A549 (cell line): Measurements from ENCODE around the gene C1orf94. TPM values are rescaled to one million over a fixed set of nuclear protein-coding genes. Genes with fewer than 3 reads are reported as not detected.

Source experiments
- ATAC-seq, 2 experiments: fragments of 200-7000 bp in 1 of 2; fragments of >200 bp in 1 of 2; cut with Nextera tagmentation in 1 of 2; cut with Tn5 transposase in 1 of 2; 3 replicates each; pipeline versions ENCODE4 v1.8.0 to v1.9.1; 2018 to 2020; ENCODE audit warnings: mild to moderate bottlenecking in 1 of 2, moderate library complexity in 1 of 2
- CTCF ChIA-PET: fragments of 300-600 bp; sonication (Branson Sonifier 250); formaldehyde crosslinking; extraction: SDS; loops from one replicate; lab custom pipeline; 2021; ENCODE audit warnings: antibody characterized with exemption, inconsistent platforms; lab: Yijun Ruan, JAX
- POLR2A ChIA-PET: fragments of 350-600 bp; formaldehyde crosslinking; extraction: SDS; loops from one replicate; lab custom pipeline; 2021; ENCODE audit warnings: antibody characterized with exemption, inconsistent platforms; lab: Yijun Ruan, JAX
- DNase-seq, 2 experiments: peaks; one replicate each; pipeline versions ENCODE4 v3.0.0 to v3.0.0-alpha.2; 2011 to 2016; ENCODE audit warnings: low read depth in 1 of 2, low spot score in 1 of 2
- FAIRE-seq: peaks from 2 replicates; lab custom pipeline; 2011; peaks lifted over from hg19 to GRCh38; lab: Jason Lieb, UNC
- H3K27ac ChIP-seq, 2 experiments: fragments of >200 bp; sonication (Bioruptor Twin); formaldehyde crosslinking; 3 replicates each; pipeline ENCODE4 v1.5.1; 2016 to 2017
- H3K4me1 ChIP-seq: fragments of >200 bp; sonication (Bioruptor Twin); formaldehyde crosslinking; 3 replicates; pipeline ENCODE4 v1.6.1; 2016
- H3K4me2 ChIP-seq: fragments of >200 bp; sonication (Bioruptor Twin); formaldehyde crosslinking; 3 replicates; pipeline ENCODE4 v1.6.1; 2016
- H3K4me3 ChIP-seq: fragments of >200 bp; sonication (Bioruptor Twin); formaldehyde crosslinking; 3 replicates; pipeline ENCODE4 v1.5.1; 2016
- H3K9me3 ChIP-seq: fragments of >200 bp; sonication (Bioruptor Twin); formaldehyde crosslinking; 3 replicates; pipeline ENCODE4 v1.6.1; 2016
- BHLHE40 ChIP-seq: IDR thresholded peaks from 2 replicates; pipeline ENCODE4 v1.6.1; 2012; ENCODE audit warnings: low read depth, low read length, inconsistent platforms
- CEBPB ChIP-seq, 2 experiments: fragments of >200 bp in 1 of 2; sonication (Bioruptor Twin) in 1 of 2; formaldehyde crosslinking in 1 of 2; IDR thresholded peaks; 2 replicates each; pipeline ENCODE4 v1.6.1; 2012 to 2016
- EHF ChIP-seq: fragments of 250-450 bp; sonication (Bioruptor Pico); IDR thresholded peaks from 2 replicates; pipeline ENCODE4 v1.5.0; 2020; ENCODE audit warnings: mild to moderate bottlenecking
- EHMT2 ChIP-seq: fragments of 200-600 bp; sonication (generic); IDR thresholded peaks from 2 replicates; pipeline ENCODE4 v1.6.1; 2016; ENCODE audit warnings: antibody characterized with exemption, low read depth, mild to moderate bottlenecking, moderate library complexity
- FOSL2 ChIP-seq, 2 experiments: fragments of 450-650 bp in 1 of 2; fragments of >200 bp in 1 of 2; sonication (Bioruptor Twin) in 1 of 2; formaldehyde crosslinking; IDR thresholded peaks; 2 replicates each; pipeline versions ENCODE4 v1.5.0 to v1.6.1; 2016 to 2020; ENCODE audit warnings: mild to moderate bottlenecking in 1 of 2, moderate library complexity in 1 of 2
- FOXS1 ChIP-seq: fragments of 250-450 bp; sonication (Bioruptor Pico); IDR thresholded peaks from 2 replicates; pipeline ENCODE4 v1.5.0; 2020; ENCODE audit warnings: mild to moderate bottlenecking, moderate library complexity
- HEYL ChIP-seq: fragments of 250-450 bp; sonication (Bioruptor Pico); IDR thresholded peaks from 2 replicates; pipeline ENCODE4 v1.8.0; 2021; ENCODE audit warnings: mild to moderate bottlenecking, moderate library complexity
- HOXA7 ChIP-seq: fragments of 250-450 bp; sonication (Bioruptor Pico); IDR thresholded peaks from 2 replicates; pipeline ENCODE4 v1.5.0; 2020; ENCODE audit warnings: mild to moderate bottlenecking, moderate library complexity
- JUN ChIP-seq, 2 experiments: fragments of >200 bp; sonication (Bioruptor Twin); formaldehyde crosslinking; IDR thresholded peaks; 2 replicates in 1 of 2; 3 replicates in 1 of 2; pipeline ENCODE4 v1.6.1; 2016 to 2017
- JUNB ChIP-seq: fragments of >200 bp; sonication (Bioruptor Twin); formaldehyde crosslinking; IDR thresholded peaks from 2 replicates; pipeline ENCODE4 v1.6.1; 2016
- KDM5A ChIP-seq: fragments of 200-600 bp; sonication (generic); IDR thresholded peaks from 2 replicates; pipeline ENCODE4 v1.6.1; 2016; ENCODE audit warnings: antibody characterized with exemption, mild to moderate bottlenecking
- NR3C1 ChIP-seq: fragments of >200 bp; sonication (Bioruptor Twin); formaldehyde crosslinking; IDR thresholded peaks from 3 replicates; pipeline ENCODE4 v1.6.1; 2017
- PHF8 ChIP-seq: fragments of 200-600 bp; sonication (generic); IDR thresholded peaks from 2 replicates; pipeline ENCODE4 v1.6.1; 2016; ENCODE audit warnings: low read depth, mild to moderate bottlenecking, antibody characterized with exemption, moderate library complexity, borderline replicate concordance
- POLR2AphosphoS2 ChIP-seq: conservative IDR thresholded peaks from 2 replicates; pipeline ENCODE4 v1.6.1; 2012; ENCODE audit warnings: low read length, improper control_type of control experiment, inconsistent platforms
- RAD21 ChIP-seq, 2 experiments: fragments of >200 bp in 1 of 2; sonication (Bioruptor Twin) in 1 of 2; formaldehyde crosslinking in 1 of 2; IDR thresholded peaks in 1 of 2; conservative IDR thresholded peaks in 1 of 2; 2 replicates in 1 of 2; 3 replicates in 1 of 2; pipeline ENCODE4 v1.6.1; 2012 to 2018; ENCODE audit warnings: inconsistent platforms in 1 of 2
- RARB ChIP-seq: fragments of 250-450 bp; sonication (Bioruptor Pico); IDR thresholded peaks from 2 replicates; pipeline ENCODE4 v1.8.0; 2021; ENCODE audit warnings: mild to moderate bottlenecking, moderate library complexity
- RCOR1 ChIP-seq: fragments of 150-350 bp; IDR thresholded peaks from 2 replicates; pipeline ENCODE4 v1.6.1; 2014; ENCODE audit warnings: antibody characterized with exemption, low read length, low read depth
- RNF2 ChIP-seq: fragments of 200-600 bp; sonication (generic); IDR thresholded peaks from 2 replicates; pipeline ENCODE4 v1.6.1; 2016; ENCODE audit warnings: low read depth, mild to moderate bottlenecking, antibody characterized with exemption, moderate library complexity, borderline replicate concordance
- SREBF2 ChIP-seq: fragments of 450-650 bp; IDR thresholded peaks from 2 replicates; pipeline ENCODE4 v1.6.1; 2014; ENCODE audit warnings: mild to moderate bottlenecking, moderate library complexity
- TFCP2L1 ChIP-seq: fragments of 250-450 bp; sonication (Bioruptor Pico); IDR thresholded peaks from 2 replicates; pipeline ENCODE4 v1.5.0; 2021; ENCODE audit warnings: mild to moderate bottlenecking
- ZFP36 ChIP-seq: fragments of 450-650 bp; IDR thresholded peaks from 2 replicates; pipeline ENCODE4 v1.6.1; 2014; ENCODE audit warnings: borderline replicate concordance; ENCODE audit not compliant: partially characterized antibody
- WGBS: methylation state at CpG from one replicate; pipeline ENCODE4 v1.1.6; 2017; ENCODE audit errors: missing lambda C conversion rate; 5-methylcytosine and 5-hydroxymethylcytosine counted together
- polyA plus RNA-seq, 4 experiments: library from polyadenylated mRNA; depleted of rRNA in 3 of 4; stranded (reverse); fragments of >200 nt; fragmentation: RNase III in 1 of 4; extraction: RNeasy Plus Mini Kit Qiagen cat#74134 plus additional on column Dnase treatment in 1 of 4; gene quantifications; 2 replicates in 3 of 4; 3 replicates in 1 of 4; pipeline ENCODE4 v1.2.3, GENCODE V29; 2011 to 2017
- TF ChIP-seq, protein P1 (sequence below): fragments of 250-450 bp; sonication (Bioruptor Pico); IDR thresholded peaks from 2 replicates; pipeline ENCODE4 v1.5.0; 2021; ENCODE audit warnings: mild to moderate bottlenecking, moderate library complexity, borderline replicate concordance
- TF ChIP-seq, protein P2 (sequence below): IDR thresholded peaks from 2 replicates; pipeline ENCODE4 v1.6.1; 2012
- TF ChIP-seq, protein P3 (sequence below): IDR thresholded peaks from 2 replicates; pipeline ENCODE4 v1.6.1; 2012; ENCODE audit warnings: low read depth, borderline replicate concordance
- TF ChIP-seq, protein P4 (sequence below): fragments of >200 bp; sonication (Bioruptor Twin); formaldehyde crosslinking; IDR thresholded peaks from 2 replicates; pipeline ENCODE4 v1.6.1; 2016
- TF ChIP-seq, protein P5 (sequence below): fragments of 200-600 bp; sonication (generic); IDR thresholded peaks from 2 replicates; pipeline ENCODE4 v1.6.1; 2016; ENCODE audit warnings: antibody characterized with exemption, mild to moderate bottlenecking, moderate library complexity
- TF ChIP-seq, protein P6 (sequence below): fragments of >200 bp; sonication (Bioruptor Twin); formaldehyde crosslinking; IDR thresholded peaks from 3 replicates; pipeline ENCODE4 v1.6.1; 2016

Gene C1orf94
- polyA plus RNA-seq, 2 of the 4 experiments (the other 2 are of a cell fraction): not detected

DNA sequence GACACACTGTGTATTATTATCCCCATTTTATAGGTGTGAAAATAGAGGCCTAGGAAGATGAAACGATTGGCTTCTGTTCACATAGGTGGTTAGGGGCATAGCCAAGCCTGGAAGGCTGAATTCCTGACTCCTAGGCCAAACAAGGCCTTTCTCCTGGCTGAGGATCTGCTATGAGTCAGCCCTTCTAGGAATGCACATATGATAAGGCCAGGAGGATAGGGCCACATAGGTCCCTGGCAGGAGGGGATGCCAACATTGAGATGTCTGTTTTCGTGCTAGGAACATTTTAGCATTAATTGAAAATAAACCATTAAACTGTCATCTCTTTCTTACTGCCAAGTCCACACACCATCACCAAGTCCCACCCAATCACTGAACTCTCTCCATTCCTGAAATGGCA is 20.8 kb upstream of the C1orf94 start:
- no peaks in the 10 kb centered on the region for H3K9me3 ChIP-seq
- ATAC-seq (no peak), FAIRE-seq (no peak), DNase-seq (no peak)
- no peaks in the 10 kb centered on the region for H3K4me1 ChIP-seq
- ChIA-PET CTCF (no interaction called here), POLR2A (no interaction called here)
- TF ChIP-seq JUNB (no peak), EHF (CRISPR knock-in tag) (no peak), POLR2AphosphoS2 (no peak), CEBPB (IDR thresholded peaks at IDR 0.05) (no peak), TFCP2L1 (CRISPR knock-in tag) (no peak), KDM5A (no peak), FOSL2 (IDR thresholded peaks at IDR 0.05) (no peak), FOSL2 (CRISPR knock-in tag; IDR thresholded peaks at IDR 0.05) (no peak), FOXS1 (CRISPR knock-in tag) (no peak), ZFP36 (no peak), EHMT2 (no peak), HOXA7 (CRISPR knock-in tag) (no peak), BHLHE40 (no peak), PHF8 (no peak), SREBF2 (no peak), JUN (IDR thresholded peaks at IDR 0.05) (no peak)
- TF ChIP-seq, protein P1, sequence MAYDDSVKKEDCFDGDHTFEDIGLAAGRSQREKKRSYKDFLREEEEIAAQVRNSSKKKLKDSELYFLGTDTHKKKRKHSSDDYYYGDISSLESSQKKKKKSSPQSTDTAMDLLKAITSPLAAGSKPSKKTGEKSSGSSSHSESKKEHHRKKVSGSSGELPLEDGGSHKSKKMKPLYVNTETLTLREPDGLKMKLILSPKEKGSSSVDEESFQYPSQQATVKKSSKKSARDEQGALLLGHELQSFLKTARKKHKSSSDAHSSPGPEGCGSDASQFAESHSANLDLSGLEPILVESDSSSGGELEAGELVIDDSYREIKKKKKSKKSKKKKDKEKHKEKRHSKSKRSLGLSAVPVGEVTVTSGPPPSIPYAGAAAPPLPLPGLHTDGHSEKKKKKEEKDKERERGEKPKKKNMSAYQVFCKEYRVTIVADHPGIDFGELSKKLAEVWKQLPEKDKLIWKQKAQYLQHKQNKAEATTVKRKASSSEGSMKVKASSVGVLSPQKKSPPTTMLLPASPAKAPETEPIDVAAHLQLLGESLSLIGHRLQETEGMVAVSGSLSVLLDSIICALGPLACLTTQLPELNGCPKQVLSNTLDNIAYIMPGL: no peak
- TF ChIP-seq, protein P2, sequence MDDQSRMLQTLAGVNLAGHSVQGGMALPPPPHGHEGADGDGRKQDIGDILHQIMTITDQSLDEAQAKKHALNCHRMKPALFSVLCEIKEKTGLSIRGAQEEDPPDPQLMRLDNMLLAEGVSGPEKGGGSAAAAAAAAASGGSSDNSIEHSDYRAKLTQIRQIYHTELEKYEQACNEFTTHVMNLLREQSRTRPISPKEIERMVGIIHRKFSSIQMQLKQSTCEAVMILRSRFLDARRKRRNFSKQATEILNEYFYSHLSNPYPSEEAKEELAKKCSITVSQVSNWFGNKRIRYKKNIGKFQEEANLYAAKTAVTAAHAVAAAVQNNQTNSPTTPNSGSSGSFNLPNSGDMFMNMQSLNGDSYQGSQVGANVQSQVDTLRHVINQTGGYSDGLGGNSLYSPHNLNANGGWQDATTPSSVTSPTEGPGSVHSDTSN: no peak
- TF ChIP-seq, protein P3, sequence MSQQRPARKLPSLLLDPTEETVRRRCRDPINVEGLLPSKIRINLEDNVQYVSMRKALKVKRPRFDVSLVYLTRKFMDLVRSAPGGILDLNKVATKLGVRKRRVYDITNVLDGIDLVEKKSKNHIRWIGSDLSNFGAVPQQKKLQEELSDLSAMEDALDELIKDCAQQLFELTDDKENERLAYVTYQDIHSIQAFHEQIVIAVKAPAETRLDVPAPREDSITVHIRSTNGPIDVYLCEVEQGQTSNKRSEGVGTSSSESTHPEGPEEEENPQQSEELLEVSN: no peak
- WGBS: 0% methylated on average over 2 of the region's 2 CpGs
- no peak overlapping the region for H3K4me3 ChIP-seq
- no peak overlapping the region for H3K27ac ChIP-seq
- H3K4me2 ChIP-seq: no peak overlapping the region

DNA sequence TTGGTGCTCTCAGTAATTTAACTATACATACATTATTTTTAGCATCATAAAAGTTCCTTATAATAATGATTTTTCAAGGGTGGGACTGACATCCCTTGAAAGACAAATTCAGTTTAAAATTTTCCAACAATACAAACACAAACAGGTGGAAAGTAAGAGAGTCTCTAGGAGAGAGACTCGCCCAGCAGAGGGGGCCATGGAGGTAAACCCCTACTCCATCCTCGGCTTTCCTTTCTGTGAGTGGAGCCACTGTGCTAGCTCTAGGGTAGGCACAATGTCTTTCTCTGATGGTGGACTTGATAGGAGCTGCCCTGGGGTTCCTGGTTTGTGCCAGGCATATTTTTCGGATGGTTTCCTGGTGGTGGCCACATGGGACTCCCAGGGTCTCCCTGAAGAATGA is 20.0 kb upstream of the C1orf94 start:
- no peak overlapping the region for H3K4me2 ChIP-seq
- DNase-seq (no peak), ATAC-seq (no peak), FAIRE-seq (no peak)
- ChIA-PET POLR2A (no interaction called here), CTCF (no interaction called here)
- TF ChIP-seq POLR2AphosphoS2 (no peak), HEYL (CRISPR knock-in tag) (no peak), NR3C1 (no peak), RAD21 (conservative IDR thresholded peaks at IDR 0.05 in 1 of 2, IDR thresholded peaks at IDR 0.05 in 1 of 2) (no peak), RNF2 (no peak), JUNB (no peak), RCOR1 (no peak), RARB (CRISPR knock-in tag) (no peak)
- TF ChIP-seq, protein P4, sequence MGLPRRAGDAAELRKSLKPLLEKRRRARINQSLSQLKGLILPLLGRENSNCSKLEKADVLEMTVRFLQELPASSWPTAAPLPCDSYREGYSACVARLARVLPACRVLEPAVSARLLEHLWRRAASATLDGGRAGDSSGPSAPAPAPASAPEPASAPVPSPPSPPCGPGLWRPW: no peak
- TF ChIP-seq, protein P5, sequence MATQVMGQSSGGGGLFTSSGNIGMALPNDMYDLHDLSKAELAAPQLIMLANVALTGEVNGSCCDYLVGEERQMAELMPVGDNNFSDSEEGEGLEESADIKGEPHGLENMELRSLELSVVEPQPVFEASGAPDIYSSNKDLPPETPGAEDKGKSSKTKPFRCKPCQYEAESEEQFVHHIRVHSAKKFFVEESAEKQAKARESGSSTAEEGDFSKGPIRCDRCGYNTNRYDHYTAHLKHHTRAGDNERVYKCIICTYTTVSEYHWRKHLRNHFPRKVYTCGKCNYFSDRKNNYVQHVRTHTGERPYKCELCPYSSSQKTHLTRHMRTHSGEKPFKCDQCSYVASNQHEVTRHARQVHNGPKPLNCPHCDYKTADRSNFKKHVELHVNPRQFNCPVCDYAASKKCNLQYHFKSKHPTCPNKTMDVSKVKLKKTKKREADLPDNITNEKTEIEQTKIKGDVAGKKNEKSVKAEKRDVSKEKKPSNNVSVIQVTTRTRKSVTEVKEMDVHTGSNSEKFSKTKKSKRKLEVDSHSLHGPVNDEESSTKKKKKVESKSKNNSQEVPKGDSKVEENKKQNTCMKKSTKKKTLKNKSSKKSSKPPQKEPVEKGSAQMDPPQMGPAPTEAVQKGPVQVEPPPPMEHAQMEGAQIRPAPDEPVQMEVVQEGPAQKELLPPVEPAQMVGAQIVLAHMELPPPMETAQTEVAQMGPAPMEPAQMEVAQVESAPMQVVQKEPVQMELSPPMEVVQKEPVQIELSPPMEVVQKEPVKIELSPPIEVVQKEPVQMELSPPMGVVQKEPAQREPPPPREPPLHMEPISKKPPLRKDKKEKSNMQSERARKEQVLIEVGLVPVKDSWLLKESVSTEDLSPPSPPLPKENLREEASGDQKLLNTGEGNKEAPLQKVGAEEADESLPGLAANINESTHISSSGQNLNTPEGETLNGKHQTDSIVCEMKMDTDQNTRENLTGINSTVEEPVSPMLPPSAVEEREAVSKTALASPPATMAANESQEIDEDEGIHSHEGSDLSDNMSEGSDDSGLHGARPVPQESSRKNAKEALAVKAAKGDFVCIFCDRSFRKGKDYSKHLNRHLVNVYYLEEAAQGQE: no peak
- TF ChIP-seq, protein P6, sequence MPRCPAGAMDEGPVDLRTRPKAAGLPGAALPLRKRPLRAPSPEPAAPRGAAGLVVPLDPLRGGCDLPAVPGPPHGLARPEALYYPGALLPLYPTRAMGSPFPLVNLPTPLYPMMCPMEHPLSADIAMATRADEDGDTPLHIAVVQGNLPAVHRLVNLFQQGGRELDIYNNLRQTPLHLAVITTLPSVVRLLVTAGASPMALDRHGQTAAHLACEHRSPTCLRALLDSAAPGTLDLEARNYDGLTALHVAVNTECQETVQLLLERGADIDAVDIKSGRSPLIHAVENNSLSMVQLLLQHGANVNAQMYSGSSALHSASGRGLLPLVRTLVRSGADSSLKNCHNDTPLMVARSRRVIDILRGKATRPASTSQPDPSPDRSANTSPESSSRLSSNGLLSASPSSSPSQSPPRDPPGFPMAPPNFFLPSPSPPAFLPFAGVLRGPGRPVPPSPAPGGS: no peak
- no peak overlapping the region for H3K27ac ChIP-seq
- no peaks in the 10 kb centered on the region for H3K4me1 ChIP-seq
- H3K4me3 ChIP-seq: no peak overlapping the region
- no peaks in the 10 kb centered on the region for H3K9me3 ChIP-seq
- 3% methylated on average over 3 of the region's 3 CpGs for WGBS
